Measurements from ENCODE around the gene TMEM132C.
"Not testable (repeated sequence)": the region's sequence is repeated elsewhere in the genome, so short reads cannot be mapped to it uniquely, and the experiment has no call there.

TMEM132C gene

GRCh38 chr12:128267131-128267622 lies at the start of gene TMEM132C:
Gene TMEM132C (plus strand): TSS chr12:128267170. CDS start chr12:128267403, 233 bp downstream.
- no peak for DNase-seq (ENCODE audit: low read depth)

GRCh38 chr12:128224226-128224625 lies 42.7 kb upstream of the TMEM132C start:
- no peak for DNase-seq (ENCODE audit: low read depth)

GRCh38 chr12:128228581-128228980 lies 38.4 kb upstream of the TMEM132C start:
- no peak for DNase-seq (ENCODE audit: low read depth)

- no peak for DNase-seq (ENCODE audit: low read depth)
These were observed 31.1 kb upstream of the TMEM132C start for GRCh38 chr12:128235635-128236417.

- no peak for DNase-seq (ENCODE audit: low read depth)
These were observed 30.4 kb upstream of the TMEM132C start for GRCh38 chr12:128236525-128236924.

- no peak for DNase-seq (ENCODE audit: low read depth)
These were observed 26.2 kb upstream of the TMEM132C start for GRCh38 chr12:128240745-128241144.

- no peak for DNase-seq (ENCODE audit: low read depth)
These were observed 21.8 kb upstream of the TMEM132C start for GRCh38 chr12:128245121-128245520.

GRCh38 chr12:128245905-128246304 lies 21.1 kb upstream of the TMEM132C start:
- no peak for DNase-seq (ENCODE audit: low read depth)

- DNase-seq (ENCODE audit: low read depth) = no peak
These were observed 16.9 kb upstream of the TMEM132C start for GRCh38 chr12:128250096-128250495.

- not testable (repeated sequence) for DNase-seq (ENCODE audit: low read depth)
These were observed 13.1 kb upstream of the TMEM132C start for GRCh38 chr12:128253829-128254228.

GRCh38 chr12:128258866-128259555 lies 8.0 kb upstream of the TMEM132C start:
- DNase-seq (ENCODE audit: low read depth) = no peak

GRCh38 chr12:128259556-128260070 lies 7.4 kb upstream of the TMEM132C start:
- DNase-seq (ENCODE audit: low read depth) = no peak

- no peak for DNase-seq (ENCODE audit: low read depth)
These were observed 5.2 kb upstream of the TMEM132C start for GRCh38 chr12:128261757-128262156.

- no peak for DNase-seq (ENCODE audit: low read depth)
These were observed 1.4 kb upstream of the TMEM132C start for GRCh38 chr12:128265566-128265965.

- DNase-seq (ENCODE audit: low read depth) = no peak
These were observed 884 bp upstream of the TMEM132C start for GRCh38 chr12:128266086-128266485.

GRCh38 chr12:128266541-128267130 lies 334 bp upstream of the TMEM132C start:
- DNase-seq (ENCODE audit: low read depth) = no peak

GRCh38 chr12:128267651-128268378 lies 845 bp downstream of the TMEM132C start:
- no peak for DNase-seq (ENCODE audit: low read depth)

- no peak for DNase-seq (ENCODE audit: low read depth)
These were observed 1.5 kb downstream of the TMEM132C start for GRCh38 chr12:128268379-128268995.

- no peak for DNase-seq (ENCODE audit: low read depth)
These were observed 2.2 kb downstream of the TMEM132C start for GRCh38 chr12:128269181-128269591.

GRCh38 chr12:128276471-128276870 lies 9.5 kb downstream of the TMEM132C start:
- DNase-seq (ENCODE audit: low read depth) = no peak

- no peak for DNase-seq (ENCODE audit: low read depth)
These were observed 20.0 kb downstream of the TMEM132C start for GRCh38 chr12:128286970-128287369.
